ENCODE results near the gene WWOX.

Gene WWOX

GRCh38 chr16:79069121-79069520, 969.7 kb downstream of the WWOX start:
- no peak for DNase-seq (ENCODE audit: low read depth)

- DNase-seq (ENCODE audit: low read depth), result no peak
Measured at GRCh38 chr16:79069633-79070032, 970.2 kb downstream of the WWOX start.

GRCh38 chr16:79071424-79071823, 972.0 kb downstream of the WWOX start:
- no peak for DNase-seq (ENCODE audit: low read depth)

GRCh38 chr16:79072517-79072916, 973.1 kb downstream of the WWOX start:
- no peak for DNase-seq (ENCODE audit: low read depth)

GRCh38 chr16:79073566-79073965, 974.1 kb downstream of the WWOX start:
- DNase-seq (ENCODE audit: low read depth), result no peak

- no peak for DNase-seq (ENCODE audit: low read depth)
Measured at GRCh38 chr16:79074541-79074940, 975.1 kb downstream of the WWOX start.

GRCh38 chr16:79074951-79075350, 975.5 kb downstream of the WWOX start:
- no peak for DNase-seq (ENCODE audit: low read depth)

- DNase-seq (ENCODE audit: low read depth), result no peak
Measured at GRCh38 chr16:79076047-79076767, 976.8 kb downstream of the WWOX start.

- DNase-seq (ENCODE audit: low read depth), result no peak
Measured at GRCh38 chr16:79077346-79077745, 977.9 kb downstream of the WWOX start.

- DNase-seq (ENCODE audit: low read depth), result no peak
Measured at GRCh38 chr16:79079656-79080420, 980.4 kb downstream of the WWOX start.

- no peak for DNase-seq (ENCODE audit: low read depth)
Measured at GRCh38 chr16:79081297-79082066, 982.0 kb downstream of the WWOX start.

- no peak for DNase-seq (ENCODE audit: low read depth)
Measured at GRCh38 chr16:79082970-79083369, 983.5 kb downstream of the WWOX start.

- no peak for DNase-seq (ENCODE audit: low read depth)
Measured at GRCh38 chr16:79083508-79084299, 984.2 kb downstream of the WWOX start.

GRCh38 chr16:79088971-79089370, 989.5 kb downstream of the WWOX start:
- no peak for DNase-seq (ENCODE audit: low read depth)

- peak; percentile 2 for DNase-seq (ENCODE audit: low read depth)
Measured at GRCh38 chr16:79089735-79090284, 990.4 kb downstream of the WWOX start.

- no peak for DNase-seq (ENCODE audit: low read depth)
Measured at GRCh38 chr16:79090966-79091365, 991.5 kb downstream of the WWOX start.

- no peak for DNase-seq (ENCODE audit: low read depth)
Measured at GRCh38 chr16:79092846-79093245, 993.4 kb downstream of the WWOX start.

GRCh38 chr16:79093554-79093967, 994.1 kb downstream of the WWOX start:
- DNase-seq (ENCODE audit: low read depth), result peak; percentile 31

GRCh38 chr16:79096246-79096645, 996.8 kb downstream of the WWOX start:
- DNase-seq (ENCODE audit: low read depth), result no peak

- no peak for DNase-seq (ENCODE audit: low read depth)
Measured at GRCh38 chr16:79097166-79097565, 997.7 kb downstream of the WWOX start.

GRCh38 chr16:79097771-79098170, 998.3 kb downstream of the WWOX start:
- no peak for DNase-seq (ENCODE audit: low read depth)

GRCh38 chr16:79098907-79099306, 999.5 kb downstream of the WWOX start:
- DNase-seq (ENCODE audit: low read depth), result no peak

All from T-helper 22 cell (primary cell).